Embryonic facial prominence (tissue), 1 donor: Measurements from ENCODE around the gene SDHA.
"Not testable (repeated sequence)": the region's sequence is repeated elsewhere in the genome, so short reads cannot be mapped to it uniquely, and the experiment has no call there.

Experiments
- DNase-seq: peaks from one replicate; pipeline ENCODE4 v3.0.0-alpha.2; 2016; ENCODE audit errors: extremely low spot score

Gene SDHA

GRCh38 chr5:186091-187041 lies 31.8 kb upstream of the SDHA start:
- DNase-seq = no peak

DNA sequence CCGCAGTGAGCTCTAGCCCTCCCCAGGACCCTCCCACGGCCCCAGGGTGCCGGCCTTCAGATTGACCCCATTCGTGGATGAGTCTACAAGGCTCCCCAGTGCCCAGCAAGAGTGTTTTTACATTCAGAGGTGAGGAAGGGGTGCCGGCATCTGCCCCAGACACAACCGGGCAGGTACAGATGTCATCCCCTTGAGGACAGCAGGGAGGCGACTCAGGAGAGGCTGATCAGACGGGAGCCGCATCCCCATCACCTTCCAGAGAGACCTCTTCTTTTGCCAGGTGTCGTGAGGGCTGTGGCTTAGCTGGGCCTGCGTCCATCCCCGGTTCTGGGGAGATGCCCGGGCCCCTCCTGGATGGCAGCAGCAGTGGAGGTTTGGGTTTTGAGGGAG lies 31.1 kb upstream of the SDHA start:
- no peak for DNase-seq

- no peak for DNase-seq
Observed at GRCh38 chr5:187617-188451, 30.3 kb upstream of the SDHA start.

- peak; percentile 44 for DNase-seq
Observed at GRCh38 chr5:188488-189481, 29.3 kb upstream of the SDHA start.

DNA sequence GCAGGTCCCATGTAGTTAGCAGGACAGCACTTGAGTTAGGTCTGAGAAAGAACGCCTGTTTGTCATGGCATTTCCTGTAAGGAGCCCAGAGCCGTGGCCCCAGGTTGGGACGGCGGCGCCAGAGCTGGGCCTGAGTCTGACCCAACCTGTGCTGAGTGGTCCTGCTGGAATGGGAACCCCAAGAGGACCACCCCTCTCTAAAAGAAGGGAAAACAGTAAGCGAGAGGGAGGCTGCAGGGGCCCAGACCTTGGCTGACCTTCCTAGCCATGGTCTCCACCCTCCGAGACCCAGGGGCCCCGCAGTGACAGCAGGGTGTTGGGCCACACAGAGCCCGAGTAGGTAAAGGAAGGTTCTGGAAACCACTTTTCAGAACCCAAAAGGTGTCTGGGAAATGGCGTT lies 28.6 kb upstream of the SDHA start:
- DNase-seq = no peak

GRCh38 chr5:189976-190365 lies 28.1 kb upstream of the SDHA start:
- DNase-seq = no peak

GRCh38 chr5:190366-191035 lies 27.6 kb upstream of the SDHA start:
- no peak for DNase-seq

DNA sequence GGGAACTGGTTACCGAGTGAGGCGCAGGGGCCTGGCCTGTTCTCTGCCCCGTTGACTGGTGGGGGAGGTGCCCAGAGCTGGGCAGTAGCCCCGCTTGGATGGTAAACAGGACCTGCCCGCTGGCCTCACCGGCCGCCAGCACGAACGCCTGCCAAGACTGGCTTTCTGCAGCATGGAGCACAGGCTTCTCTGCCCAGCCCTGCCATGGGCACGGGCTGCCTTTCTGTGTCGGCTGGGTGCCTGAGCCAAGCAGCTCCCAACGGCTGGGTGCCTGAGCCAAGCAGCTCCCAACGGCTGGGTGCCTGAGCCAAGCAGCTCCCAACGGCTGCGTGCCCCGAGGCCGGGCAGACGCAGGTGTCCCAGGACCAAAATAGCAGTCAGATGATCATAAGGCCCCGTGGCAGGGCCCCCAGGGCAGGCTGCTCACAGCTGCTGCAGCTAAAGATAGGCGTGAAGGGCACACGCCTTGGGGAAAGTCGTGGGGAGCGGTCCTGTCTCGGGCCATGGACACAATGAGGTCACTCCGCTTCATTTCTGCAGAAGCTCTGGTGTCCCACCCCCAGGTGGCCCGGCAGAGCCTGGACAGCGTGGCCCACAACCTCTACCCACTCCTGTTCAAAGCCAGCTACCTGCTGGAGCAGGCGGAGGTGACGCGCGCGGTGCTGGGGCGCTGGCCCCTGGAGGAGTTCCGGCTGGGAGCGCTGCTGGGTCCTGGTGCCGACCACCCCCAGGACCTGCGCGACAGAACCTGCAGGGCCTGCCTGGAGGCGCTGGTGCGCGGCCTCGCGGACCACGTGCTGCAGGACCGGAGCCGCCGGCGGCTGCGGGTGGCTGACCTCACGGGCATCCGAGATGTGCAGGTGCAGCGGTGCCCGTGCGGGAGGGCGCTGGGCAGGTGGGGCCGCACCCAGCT lies 26.8 kb upstream of the SDHA start, which contains the start of gene LRRC14B:
LRRC14B (plus strand) TSS at position 460 of the 913 bp plus-strand sequence; CDS start at position 504, 44 bp downstream.
- DNase-seq = no peak

- no peak for DNase-seq
Observed at GRCh38 chr5:191949-192690, 26.0 kb upstream of the SDHA start.

- no peak for DNase-seq
Observed at GRCh38 chr5:192691-192969, 25.5 kb upstream of the SDHA start.

- no peak for DNase-seq
Observed at GRCh38 chr5:192970-193831, 24.9 kb upstream of the SDHA start.

- no peak for DNase-seq
Observed at GRCh38 chr5:194102-194501, 24.0 kb upstream of the SDHA start.

- no peak for DNase-seq
Observed at GRCh38 chr5:194603-195209, 23.4 kb upstream of the SDHA start.

DNA sequence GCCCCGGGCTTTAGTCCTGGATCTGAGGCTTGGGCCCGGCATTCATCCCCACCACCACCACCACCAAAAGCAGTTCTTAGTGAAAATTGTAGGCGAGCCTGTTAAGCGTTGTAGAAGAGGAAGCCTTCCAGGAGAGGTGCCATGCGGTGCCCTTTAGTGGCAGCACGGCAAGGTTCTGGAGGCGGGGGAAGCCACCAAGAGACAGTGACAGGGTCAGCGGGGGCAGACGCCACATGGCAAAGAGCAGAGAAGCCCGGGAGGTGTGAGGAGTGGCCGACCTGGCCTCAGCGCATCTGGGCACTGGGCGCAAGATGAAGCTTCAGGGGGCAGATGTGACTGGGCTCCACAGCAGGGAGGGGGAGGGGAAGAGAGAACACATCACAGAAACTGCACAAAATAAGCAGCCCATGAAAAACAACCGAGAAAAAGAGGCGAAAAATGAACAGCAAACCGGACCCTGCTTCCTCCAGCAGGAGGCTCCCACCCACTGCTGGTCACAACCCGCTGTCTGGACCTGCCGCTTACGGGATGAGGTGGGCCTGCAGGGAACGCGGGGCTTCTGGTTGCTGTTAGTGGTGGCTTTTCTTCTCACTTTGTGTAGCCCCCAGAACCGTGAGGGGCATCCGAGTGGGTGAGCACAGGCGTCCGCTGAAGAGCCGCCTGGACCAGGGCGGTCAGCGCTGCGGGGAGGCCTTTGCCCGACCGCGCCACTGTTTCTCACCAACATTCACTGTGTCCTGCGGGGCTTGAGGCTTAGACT lies 22.5 kb upstream of the SDHA start:
- DNase-seq = no peak

DNA sequence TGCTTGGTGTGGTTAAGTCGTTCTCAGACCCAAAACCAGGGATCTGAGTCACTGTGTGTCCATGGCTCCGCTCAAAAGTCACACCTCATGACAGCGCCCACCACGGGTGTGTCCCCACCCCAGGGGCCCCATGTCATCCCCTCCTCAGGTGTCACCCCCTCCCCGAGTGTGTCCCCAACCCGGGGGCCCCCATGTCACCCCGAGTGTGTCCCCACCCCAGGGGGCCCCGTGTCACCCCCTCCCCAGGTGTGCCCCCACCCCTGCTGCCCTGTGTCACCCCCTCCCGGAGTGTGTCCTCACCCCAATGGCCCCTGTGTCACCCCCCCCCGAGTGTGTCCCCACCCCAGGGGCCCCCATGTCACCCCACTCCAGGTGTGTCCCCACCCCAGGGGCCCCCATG lies 21.8 kb upstream of the SDHA start:
- no peak for DNase-seq

GRCh38 chr5:197031-197430 lies 21.1 kb upstream of the SDHA start:
- not testable (repeated sequence) for DNase-seq

- DNase-seq = no peak
Observed at GRCh38 chr5:197892-198489, 20.1 kb upstream of the SDHA start.
